Measurements from ENCODE around the gene SF3A2.

SF3A2 gene

DNA sequence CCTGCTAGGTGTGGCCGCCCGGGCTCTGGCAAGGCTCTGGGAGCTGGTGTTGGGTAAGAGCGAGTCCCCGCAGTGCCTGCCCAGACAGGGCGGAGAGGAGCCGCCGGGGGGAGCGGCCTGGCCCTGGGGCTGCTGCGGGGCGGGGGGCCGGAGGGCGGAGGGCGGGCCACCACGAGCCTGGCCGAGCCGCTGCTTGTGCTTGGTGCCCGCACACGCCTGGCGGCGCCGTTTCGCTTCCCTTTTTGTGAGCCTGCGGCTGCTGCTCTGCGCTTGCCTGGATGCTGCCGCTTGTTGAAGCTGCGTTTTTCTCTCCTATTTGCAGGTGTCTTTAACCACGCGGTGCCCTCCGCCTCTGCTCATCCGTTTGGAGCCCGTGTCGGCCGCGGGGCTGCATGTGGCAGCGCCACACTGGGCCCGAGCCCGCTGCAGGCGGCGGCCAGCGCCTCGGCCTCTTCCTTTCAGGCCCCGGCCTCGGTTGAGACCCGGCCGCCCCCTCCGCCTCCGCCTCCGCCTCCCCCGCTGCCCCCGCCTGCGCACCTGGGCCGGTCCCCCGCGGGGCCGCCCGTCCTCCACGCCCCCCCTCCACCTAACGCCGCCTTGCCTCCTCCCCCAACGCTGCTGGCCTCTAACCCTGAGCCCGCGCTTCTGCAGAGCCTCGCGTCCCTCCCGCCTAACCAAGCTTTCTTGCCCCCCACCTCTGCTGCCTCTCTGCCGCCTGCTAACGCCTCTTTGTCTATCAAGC is 9.0 kb upstream of the SF3A2 start:
- DNase-seq, result no peak

DNA sequence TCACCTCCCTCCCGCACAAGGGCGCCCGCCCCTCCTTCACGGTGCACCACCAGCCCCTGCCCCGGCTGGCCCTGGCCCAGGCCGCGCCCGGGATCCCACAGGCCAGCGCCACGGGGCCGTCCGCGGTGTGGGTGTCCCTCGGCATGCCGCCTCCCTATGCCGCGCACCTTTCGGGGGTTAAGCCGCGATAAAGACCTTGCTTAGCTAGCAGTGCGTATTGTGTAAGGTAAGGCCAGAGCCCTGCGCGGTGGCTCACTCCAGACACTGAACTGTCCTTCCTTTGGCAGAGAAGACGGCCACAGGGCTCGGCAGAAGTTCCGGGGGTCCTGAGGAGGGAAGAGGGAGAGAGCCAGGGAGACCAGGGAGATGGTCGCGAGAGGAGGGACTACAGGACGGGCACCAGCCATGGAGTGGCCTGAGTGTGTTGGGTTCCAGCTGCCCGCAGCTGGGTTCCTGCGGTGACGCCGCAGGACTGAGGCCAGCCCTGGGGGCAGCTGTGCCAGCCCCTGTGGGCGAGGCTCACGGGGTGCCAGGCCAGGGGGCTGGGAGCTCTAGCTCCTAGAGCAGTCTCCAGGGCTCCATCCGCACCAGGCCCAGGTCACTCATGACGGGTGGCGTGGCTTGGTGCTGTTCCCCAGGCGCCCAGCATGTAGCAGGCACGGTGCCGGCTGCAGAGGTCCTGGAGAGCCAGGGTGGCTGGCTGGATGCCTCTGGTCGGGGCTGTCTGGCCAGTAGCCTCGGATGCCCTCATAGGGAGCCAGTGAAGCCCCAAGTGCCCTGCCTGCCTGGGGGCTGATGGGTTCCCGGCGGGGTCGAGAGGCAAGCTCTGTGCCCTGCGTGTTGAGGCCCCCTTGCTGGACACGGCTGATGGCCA is 8.2 kb upstream of the SF3A2 start:
- DNase-seq, result no peak

DNA sequence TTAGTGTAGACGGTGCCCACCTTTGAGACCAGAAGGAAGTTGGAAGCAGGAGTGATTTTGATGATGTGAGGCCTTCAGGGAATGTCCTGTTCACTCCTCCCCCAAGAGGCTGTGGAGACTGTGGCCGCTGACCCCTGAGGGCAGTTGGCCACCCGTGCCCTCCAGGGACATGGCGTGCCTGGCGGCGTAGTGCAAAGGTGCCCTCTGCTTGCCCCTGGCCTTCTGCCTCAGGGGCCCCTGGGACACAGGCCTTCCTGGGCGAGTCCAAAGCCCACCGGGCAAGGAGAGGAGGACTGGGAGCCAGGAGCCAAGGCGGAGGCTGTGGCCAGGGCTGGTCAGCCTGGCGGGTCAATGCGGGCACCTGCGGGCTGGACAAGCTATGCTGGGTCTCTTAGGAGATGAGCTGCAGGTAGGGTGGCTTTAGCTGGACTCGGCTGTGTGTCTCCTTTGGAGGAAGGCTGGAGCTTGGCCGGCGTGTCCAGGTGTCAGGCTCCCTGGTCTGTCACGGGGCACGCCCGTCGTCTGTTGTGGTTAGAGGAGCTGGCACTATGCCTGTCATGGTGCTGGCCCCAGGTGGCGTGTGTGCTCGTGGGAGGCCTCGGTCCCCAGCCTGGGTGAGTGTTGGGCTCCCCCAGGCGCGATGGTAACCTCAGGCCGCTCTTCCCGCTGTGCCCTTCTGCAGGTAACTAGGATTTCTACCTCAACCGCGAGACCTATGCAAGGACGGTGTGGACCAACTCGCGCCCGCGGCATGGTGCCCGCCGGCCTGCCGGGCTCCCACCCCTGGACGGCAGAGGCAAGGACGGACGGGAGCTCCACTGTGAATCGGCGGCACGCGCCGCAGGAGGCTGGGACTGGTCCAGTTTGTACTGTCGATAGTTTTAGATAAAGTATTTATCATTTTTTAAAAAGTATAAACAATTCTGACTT is 7.3 kb upstream of the SF3A2 start:
- DNase-seq, result no peak

DNA sequence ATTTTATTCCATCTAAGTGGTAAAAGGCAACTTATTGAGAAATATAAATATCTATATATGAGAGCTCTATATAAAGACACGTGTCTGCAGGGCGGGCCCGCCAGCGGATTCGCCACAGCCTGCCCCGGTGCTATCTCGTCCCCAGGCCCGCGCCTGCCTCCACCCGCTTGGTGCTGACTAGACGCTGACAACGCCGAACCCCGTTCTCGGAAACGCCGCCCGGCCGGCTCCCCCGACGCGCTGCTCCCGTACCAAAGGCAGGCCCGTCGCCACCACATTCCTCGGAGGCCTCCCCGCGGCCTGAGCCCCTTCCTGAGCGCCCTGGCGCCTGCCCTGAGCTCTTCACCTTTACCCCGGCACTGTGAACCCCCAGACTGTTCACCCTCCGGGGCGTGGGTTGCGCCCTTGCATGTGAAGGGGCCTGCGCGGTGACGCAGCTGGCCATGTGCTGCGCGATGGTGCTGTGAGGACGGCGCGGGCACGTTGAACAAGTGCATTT is 6.5 kb upstream of the SF3A2 start:
- DNase-seq, result no peak

DNA sequence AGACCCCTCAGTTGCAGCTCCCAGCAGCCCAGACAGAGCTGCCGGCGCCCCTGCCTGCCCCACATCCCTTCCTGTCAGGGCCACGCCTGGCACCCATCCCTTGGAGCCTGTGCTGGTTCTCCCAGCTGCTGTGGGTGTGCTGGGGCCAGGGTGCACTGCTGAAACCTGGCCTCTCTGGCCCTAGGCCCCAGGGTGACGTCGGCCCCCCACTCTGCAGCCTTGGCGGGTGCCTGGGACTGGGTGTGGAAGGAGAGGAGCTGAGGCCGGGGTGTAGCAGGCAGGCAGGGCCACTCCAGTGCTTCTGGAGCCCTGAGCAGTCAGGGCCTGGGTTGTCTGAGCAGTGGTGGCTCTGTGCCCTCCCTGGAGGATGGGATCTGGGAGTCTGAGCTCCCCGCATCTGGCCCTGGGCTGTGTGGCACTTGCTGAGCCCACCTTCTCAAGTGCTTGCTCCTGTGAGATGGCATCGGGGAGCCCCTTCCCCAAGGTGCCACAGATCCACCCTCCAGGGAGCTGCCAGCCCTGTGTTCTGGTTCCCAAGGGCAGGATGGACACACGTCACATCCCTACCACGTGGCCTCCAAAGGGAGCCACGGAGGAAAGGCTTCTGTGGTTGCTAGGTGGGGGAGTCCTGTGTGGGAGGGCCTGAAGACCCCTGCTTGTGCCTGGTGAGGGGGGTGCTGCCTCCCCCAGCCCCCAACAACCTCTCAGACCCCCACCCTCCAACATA is 5.7 kb upstream of the SF3A2 start:
- DNase-seq, result no peak

DNA sequence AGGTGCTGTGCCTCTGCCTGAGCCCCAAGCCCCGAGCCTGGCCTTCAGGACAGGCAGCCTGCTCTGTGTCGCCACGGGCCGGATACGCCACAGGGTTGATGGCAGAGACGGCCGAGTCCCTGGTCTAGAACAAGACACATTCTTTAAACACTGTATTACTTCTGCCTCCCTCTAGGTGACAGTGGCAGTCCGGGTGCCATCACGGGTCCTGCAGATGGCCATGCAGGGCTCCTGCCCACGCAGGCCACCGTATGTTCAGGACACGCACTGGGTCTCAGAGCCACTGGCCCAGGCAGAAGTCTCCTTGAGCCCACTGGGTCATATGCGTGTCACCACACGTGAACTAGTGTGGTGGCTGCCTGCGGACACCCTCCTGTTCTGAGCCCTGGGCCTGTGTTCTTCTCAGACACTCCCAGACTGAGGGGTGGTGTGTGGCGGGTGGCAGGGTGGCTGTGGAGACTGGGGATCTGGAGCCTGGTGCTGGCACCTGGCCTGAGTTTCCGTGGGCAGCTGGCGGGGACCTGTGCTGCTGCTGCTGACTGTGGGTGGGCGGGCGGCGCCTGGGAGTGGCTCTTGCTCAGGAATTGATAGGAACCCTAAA is 4.9 kb upstream of the SF3A2 start:
- no peak for DNase-seq

DNA sequence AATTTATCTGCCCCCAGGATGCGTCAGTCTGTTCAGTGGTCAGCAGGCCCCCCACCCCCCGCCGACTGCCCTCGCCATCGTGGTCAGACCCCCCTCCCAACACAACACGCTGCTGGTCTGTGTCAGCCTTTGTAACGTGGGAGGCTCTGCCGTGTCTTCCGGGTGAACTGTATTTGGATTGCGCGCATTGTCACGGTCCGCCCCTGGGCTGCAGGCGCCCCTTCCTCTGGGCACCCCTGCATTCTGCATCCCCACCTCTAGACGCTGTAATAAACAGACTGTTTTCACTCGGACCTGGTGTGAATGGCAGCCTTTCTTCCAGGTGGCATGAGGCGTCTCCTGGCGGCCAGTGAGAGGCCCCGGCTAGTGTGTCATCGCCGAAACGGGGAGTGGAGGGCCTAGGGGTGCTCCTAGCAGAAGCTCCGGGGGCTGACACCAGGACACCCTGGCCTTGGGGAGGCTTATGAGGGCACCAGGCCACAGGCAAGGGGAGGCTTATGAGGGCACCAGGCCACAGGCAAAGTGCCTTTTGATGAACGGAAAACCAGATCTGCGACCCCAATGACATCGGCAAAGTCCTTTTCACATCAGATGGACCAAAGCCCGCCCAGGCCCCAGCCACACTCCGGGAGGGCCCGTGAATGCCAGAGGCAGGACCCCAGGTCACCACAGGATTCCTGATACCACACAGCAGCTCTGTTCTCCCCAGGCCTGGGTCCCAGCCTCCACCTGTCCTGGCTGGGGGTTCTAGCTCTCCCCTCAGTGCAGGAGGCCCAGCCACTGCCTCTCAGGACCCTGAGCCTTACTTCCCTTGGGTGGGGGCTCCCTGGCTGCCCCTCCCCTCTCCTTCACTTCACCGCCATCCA is 4.1 kb upstream of the SF3A2 start:
- DNase-seq, result no peak

DNA sequence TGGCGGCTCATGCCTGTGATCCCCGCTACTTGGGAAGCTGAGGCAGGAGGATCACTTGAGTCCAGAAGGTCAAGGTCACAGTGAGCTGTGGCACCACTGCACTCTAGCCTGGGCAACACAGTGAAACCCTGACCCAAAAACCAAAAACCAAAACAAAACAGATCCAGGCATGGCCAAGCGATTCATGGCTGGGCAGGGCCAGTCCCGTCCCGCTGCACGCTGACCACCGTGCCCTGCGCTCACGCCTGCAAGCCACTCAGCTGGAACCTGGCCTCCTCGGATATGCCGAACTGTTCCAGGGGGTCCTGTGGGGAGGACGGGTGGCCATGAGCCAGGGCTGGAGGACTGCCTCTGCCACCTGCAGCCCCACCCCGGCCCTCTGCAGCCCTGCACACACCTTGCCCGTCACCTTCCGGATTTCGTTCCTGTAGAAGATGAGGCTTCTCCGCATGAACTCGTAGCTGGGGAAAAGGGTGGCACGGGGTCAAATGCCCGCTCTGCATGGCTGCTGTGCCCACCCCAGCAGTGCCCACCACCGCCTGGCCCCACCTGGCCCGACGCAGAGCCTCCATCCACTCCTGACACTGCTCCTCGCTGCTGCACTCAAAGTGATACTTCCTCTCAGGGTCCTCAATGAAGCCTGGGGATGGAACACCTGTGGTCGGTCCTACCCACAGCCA is 2.9 kb upstream of the SF3A2 start:
- no peak for DNase-seq

DNA sequence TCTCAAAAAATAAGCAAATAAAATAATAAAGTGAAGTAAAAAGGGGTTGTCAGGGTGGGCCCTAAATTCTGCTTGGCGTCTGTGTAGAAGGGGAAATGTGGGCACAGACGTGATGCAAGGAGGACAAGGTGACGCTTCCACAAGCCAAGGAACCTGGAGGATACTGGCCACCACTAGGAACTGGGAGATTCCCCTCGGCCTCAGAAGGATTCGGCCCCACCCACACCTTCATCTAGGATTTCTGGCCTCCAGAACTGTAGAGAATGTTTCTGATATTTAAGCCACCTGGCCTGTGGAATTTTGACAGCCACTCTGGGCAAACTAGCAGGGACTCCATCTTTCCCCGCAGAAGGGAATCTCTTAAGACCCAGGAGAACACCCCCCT is 1.6 kb upstream of the SF3A2 start:
- no peak for DNase-seq

DNA sequence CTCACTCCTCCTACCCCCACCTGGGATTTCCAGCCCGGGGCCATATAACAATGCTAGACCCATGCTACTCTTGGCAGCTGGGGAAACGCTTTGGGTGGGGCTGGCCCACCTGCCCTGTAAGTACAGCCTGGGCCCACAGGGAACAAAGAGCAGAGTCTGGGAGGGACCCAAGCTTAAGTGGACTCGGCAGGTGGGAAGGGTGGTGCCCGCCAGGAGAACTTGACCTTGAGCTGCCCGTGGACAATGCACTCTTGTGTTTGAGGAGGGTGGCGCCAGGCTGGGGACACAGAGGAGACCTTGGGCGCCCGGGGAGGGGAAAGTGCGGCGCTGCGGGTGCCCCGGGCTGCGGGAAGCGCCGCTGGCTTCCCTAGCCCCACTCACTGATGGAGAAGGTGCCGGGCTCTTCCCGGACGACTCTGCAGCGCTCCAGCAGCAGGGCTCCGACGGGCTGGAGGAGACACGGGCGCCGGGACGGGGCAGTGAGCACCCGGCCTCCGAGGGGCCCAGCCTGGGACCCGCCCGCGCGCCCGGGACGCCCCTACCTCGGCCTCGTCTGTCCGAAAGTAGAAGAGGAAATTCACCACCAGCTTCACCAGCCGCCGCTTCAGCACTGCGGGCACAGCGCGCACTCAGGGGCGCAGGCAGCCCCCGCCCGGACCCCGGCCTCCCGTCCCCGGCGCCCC is 1.1 kb upstream of the SF3A2 start:
- no peak for DNase-seq

DNA sequence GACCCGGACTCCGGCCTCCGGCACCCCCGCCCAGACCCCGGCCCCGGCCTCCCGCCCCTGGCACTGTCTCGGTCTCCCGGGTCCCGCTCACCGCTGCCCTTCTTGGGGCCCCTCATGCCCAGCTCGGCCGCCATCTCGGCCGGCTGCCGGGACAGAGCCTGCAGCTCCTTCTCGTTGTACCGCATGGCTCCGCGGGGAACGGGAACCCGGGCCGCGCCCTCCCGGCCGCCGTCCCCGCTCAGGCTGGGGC is 635 bp upstream of the SF3A2 start:
- no peak for DNase-seq

DNA sequence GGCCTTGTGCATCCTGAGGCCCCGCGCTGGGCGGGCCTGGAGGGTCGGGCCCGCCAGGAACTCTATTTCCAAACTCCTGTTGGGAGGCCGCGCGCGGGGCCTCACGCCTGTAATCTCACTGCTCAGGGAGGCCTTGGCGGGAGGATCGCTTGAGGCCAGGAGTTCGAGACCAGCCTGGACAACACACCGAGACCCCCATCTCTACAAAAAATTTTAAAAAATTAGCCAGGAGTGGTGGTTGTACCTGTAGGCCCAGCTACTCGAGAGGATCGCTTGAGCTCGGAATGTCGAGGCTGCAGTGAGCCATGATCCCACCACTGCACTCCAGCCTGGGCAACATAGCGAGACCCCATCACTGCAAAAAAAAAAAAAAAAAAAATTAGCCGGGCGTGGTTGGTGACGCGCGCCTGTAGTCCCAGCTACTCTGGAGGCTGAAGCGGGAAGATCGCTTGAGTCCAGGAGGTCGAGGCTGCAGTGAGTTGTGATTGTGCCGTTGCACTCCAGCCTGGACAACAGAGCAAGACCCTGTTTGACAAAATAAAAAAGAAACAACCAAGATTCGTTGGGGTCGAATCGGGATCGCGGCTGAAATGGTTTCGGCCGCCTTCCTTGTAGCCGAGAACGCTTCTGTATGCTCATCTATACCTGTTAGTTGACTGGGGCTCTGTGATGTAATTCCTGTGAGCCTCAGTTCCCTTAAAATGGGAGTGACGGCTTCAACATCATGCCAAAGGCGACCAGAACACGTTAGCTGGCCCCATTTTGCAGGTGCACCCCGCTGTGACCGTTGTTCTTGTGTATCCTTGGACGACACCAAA is 636 bp downstream of the SF3A2 start:
- no peak for DNase-seq

DNA sequence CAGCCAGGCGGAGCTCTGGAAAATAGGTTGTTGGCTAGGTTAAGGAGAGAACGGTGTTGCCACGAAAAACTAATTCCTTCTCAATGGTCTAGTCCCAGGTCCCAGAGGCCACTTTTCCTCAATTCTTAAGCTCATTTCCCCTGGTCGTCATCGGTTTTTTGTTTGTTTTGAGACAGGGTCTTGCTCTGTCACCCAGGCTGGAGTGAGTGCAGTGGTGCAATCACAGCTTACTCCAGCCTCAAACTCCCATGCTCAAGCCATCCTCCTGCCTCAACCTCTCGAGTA is 1.2 kb downstream of the SF3A2 start:
- no peak for DNase-seq

DNA sequence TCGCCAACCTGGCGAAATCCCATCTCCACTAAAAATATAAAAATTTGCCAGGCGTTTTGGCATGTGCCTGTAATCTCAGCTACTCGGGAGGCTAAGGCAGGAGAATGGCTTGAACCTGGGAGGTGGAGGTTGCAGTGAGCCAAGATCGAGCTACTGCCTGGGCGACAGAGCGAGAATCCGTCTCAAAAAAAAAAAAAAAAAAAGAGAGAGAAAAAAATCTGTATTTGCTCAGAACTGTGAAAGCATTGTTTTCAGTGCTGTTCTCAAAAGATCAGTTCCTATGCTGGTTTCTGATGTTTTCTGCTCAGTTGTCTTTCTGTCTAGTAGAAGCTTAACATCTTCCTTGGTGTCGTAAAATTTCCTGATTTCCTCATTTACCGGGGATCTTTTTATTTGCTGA is 2.5 kb downstream of the SF3A2 start:
- DNase-seq, result no peak

DNA sequence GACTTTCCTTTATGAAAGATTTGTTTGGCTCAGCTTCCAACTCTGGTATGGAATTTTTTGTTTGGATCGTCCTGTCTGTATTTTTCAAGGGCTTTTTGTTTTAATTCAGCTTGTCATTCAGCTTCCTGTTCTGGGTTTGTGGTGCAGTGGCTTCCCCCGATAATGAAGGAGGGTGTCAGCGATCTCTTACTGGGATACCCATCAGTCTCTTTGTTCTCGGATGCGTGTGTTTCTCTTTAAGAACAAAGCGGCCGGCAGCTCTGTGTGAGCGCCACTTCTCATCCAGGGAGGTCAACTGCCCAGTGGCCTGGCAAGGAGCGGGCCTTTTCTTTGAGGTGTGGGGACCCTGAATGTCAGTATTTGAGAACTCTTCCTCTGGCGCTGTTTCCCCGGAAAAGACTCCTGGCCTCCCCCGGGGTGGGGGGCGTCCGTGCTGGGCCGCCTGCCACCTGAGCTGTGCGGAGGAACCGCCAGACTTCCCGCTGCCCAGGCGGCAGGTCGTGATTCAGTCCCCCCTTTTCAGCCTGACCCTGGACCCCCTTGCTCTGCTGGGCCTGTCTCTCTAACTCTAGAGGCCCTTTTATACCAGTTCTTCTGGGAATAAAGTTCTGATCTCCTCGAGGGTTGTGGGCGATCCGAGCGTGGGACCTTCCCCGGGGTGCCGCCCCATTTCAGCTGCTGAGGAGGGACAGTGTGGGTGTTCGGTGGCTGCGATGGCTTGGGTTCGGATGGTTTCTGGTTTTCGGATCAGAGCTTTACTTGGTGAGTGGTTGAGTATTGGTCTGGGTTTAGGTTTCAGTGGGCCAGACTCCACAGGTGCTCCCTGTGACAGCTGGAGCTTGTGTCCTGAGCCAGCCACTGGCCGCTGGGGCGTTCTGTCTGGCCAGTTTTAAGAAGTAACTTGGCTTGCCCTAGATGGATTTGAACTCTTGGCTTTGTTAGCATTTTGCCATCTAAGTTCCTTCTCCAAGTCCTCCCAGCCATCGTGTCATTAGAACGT is 3.4 kb downstream of the SF3A2 start:
- DNase-seq, result no peak

DNA sequence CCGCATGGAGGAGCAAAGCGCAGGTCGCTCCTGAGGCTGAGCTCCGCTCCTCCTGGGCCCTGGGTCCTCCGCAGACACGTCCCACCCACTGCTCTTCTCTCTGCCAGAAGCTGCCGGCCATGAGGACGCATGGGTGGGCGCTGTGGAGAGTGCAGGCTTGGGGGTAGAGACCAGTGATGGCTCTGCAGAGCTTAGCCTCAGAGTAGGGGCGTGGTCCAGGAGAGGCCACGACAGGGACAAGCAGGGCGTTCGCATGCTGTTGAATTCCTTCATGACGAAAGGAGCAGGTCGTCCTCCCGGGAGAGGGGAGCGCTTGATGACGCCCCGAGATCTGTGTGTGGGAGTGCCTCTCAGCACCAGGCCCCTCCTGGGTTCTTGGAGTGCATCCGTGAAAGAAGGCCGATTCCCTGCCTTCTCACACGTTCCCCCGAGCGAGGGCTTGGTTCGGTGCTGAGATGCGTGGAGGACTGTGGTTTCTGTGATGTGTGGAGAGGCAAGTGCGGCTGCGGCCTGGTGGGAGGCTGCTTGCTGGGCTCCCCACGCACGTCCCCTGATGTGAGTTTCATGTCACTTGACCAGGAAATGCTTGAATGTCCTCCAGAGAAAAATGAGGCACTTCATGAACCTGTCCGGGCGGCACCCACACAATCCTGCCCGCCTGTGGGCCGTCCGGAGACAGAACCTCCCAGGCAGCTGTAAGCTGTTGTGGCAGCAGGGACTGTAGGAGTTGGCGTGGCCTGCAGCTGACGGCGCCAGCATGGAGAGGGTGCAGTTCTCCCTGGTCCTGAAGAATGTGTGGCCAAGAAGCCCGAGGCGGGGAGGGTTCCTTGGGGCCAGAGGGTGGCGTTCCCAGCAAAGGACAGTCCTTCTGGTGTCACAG is 4.5 kb downstream of the SF3A2 start:
- DNase-seq, result no peak

DNA sequence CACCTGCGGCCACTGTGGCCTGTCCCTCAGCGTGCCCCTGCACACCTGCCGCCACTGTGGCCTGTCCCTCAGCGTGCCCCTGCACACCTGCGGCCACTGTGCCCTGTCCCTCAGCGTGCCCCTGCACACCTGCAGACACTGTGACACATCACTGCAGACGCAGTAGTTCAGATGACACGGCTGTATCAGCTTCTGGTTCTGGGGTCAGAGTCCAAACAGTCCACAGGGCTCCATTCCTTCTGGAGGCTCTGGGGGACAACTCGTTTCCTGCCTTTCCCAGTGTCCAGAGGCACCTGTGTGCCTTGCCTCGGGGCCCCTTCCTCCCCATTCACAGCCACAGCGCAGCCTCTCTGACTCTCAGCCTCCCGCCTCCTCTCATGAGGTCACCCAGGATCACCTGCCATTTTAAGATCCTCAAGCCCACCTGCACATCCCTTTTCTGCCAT is 5.5 kb downstream of the SF3A2 start:
- DNase-seq, result no peak

All from NCI-H446 treated with DMSO at 0.1 percent for 48 hours (cell line).